K562 (cell line): ENCODE measurements around the gene IGSF3. TPM values are rescaled to one million over a fixed set of nuclear protein-coding genes. Genes with fewer than 3 reads are reported as not detected.
A peak's percentile ranks its signal among the peaks of the same experiment; 100 is the strongest.

Experiments used
- ATAC-seq: fragments of 200-7000 bp; cut with Tn5 transposase; 3 replicates; pipeline ENCODE4 v1.9.1; 2020; ENCODE audit warnings: moderate library complexity
- BruUV-seq: library from RNA; stranded (reverse); fragments of 400-500 nt; replicated peaks from 2 replicates; lab custom pipeline; 2021; lab: Mats Ljungman, UMichigan
- CTCF ChIA-PET: fragments of 300-600 bp; formaldehyde crosslinking; extraction: SDS; loops from one replicate; lab custom pipeline; 2021; ENCODE audit warnings: low intra/inter-chr PET ratio; lab: Yijun Ruan, JAX
- POLR2A ChIA-PET: fragments of 300-600, 350-650 bp; sonication (Branson Sonifier 250); formaldehyde crosslinking; extraction: SDS; loops from one replicate; lab custom pipeline; 2021; ENCODE audit warnings: antibody characterized with exemption, inconsistent platforms; lab: Yijun Ruan, JAX
- DNase-seq, 4 experiments: peaks; one replicate each; pipeline versions ENCODE4 v3.0.0 to v3.0.0-alpha.2; 2011 to 2018; ENCODE audit warnings: low spot score in 3 of 4, mixed read lengths in 3 of 4; ENCODE audit errors: extremely low read depth in 1 of 4
- FAIRE-seq: peaks from 2 replicates; lab custom pipeline; 2011; peaks lifted over from hg19 to GRCh38; lab: Jason Lieb, UNC
- H2AFZ ChIP-seq: 2 replicates; pipeline ENCODE4 v1.6.0; 2011; ENCODE audit warnings: low read depth, low read length, control low read depth, inconsistent platforms
- H3K27ac ChIP-seq: fragments of 200-600 bp; 3 replicates; pipeline ENCODE4 v1.8.0; 2011; ENCODE audit warnings: low read depth, mild to moderate bottlenecking, control low read depth, inconsistent platforms, low read length, moderate library complexity, mixed read lengths; ENCODE audit errors: extremely low read depth
- H3K27me3 ChIP-seq, 2 experiments: fragments of 300-600 bp in 1 of 2; 2 replicates in 1 of 2; 3 replicates in 1 of 2; pipeline versions ENCODE4 v1.6.0 to v1.8.0; 2011; ENCODE audit warnings: inconsistent platforms in 2 of 2, low read length in 2 of 2, mild to moderate bottlenecking in 1 of 2, mixed read lengths in 1 of 2, moderate library complexity in 1 of 2; ENCODE audit not compliant: control insufficient read depth in 2 of 2, insufficient read depth in 2 of 2
- H3K36me3 ChIP-seq: fragments of 300-600 bp; 3 replicates; pipeline ENCODE4 v1.8.0; 2011; ENCODE audit warnings: mild to moderate bottlenecking, low read length, inconsistent platforms; ENCODE audit not compliant: control insufficient read depth, insufficient read depth
- H3K4me1 ChIP-seq, 2 experiments: fragments of 200-600 bp in 1 of 2; replicated peaks in 1 of 2; 2 replicates in 1 of 2; 3 replicates in 1 of 2; pipeline versions ENCODE4 v1.5.1 to v1.8.0; 2011; ENCODE audit warnings: inconsistent platforms in 2 of 2, low read length in 2 of 2, mild to moderate bottlenecking in 1 of 2, mixed read lengths in 1 of 2, moderate library complexity in 1 of 2; ENCODE audit not compliant: control insufficient read depth in 2 of 2, insufficient read depth in 2 of 2
- H3K4me2 ChIP-seq: 2 replicates; pipeline ENCODE4 v1.6.1; 2011; ENCODE audit warnings: low read length, control low read depth, inconsistent platforms, mixed read lengths; ENCODE audit not compliant: insufficient read depth
- H3K4me3 ChIP-seq: fragments of 200-600 bp; sonication (generic), shearing (Covaris generic); 2 replicates; pipeline ENCODE4 v1.5.1; 2016; ENCODE audit warnings: control low read depth, inconsistent platforms
- H3K79me2 ChIP-seq: fragments of 200-600 bp; 3 replicates; pipeline ENCODE4 v1.8.0; 2011; ENCODE audit warnings: low read length, inconsistent platforms; ENCODE audit not compliant: control insufficient read depth, insufficient read depth
- H3K9ac ChIP-seq, 2 experiments: 2 replicates each; pipeline versions ENCODE4 v1.6.0 to v1.6.1; 2011; ENCODE audit warnings: low read depth in 2 of 2, low read length in 2 of 2, control low read depth in 1 of 2, inconsistent platforms in 1 of 2, mild to moderate bottlenecking in 1 of 2, mixed read lengths in 1 of 2; ENCODE audit not compliant: insufficient read depth in 1 of 2
- H3K9me1 ChIP-seq: one replicate; pipeline ENCODE4 v1.6.0; 2011; ENCODE audit warnings: inconsistent platforms, mild to moderate bottlenecking, low read length, moderate library complexity; ENCODE audit not compliant: control insufficient read depth, insufficient read depth
- H3K9me3 ChIP-seq: replicated peaks from 2 replicates; pipeline ENCODE4 v1.5.1; 2011; ENCODE audit warnings: low read depth, low read length, inconsistent platforms; ENCODE audit not compliant: control insufficient read depth, insufficient read depth
- H4K20me1 ChIP-seq: replicated peaks from 2 replicates; pipeline ENCODE4 v1.6.1; 2011; ENCODE audit warnings: low read length, inconsistent platforms, mixed read lengths; ENCODE audit not compliant: control insufficient read depth, insufficient read depth
- CC2D1A ChIP-seq: fragments of 450-650 bp; IDR thresholded peaks from 2 replicates; pipeline ENCODE4 v1.6.1; 2017; ENCODE audit warnings: mild to moderate bottlenecking
- DMBX1 ChIP-seq: fragments of 250-450 bp; sonication (Bioruptor Pico); IDR thresholded peaks from 2 replicates; pipeline ENCODE4 v1.8.0; 2022; ENCODE audit warnings: inconsistent platforms, mild to moderate bottlenecking, moderate library complexity, borderline replicate concordance
- EP300 ChIP-seq: IDR thresholded peaks from 2 replicates; pipeline ENCODE4 v1.6.1; 2012; ENCODE audit warnings: low read length, improper control_type of control experiment
- FIP1L1 ChIP-seq: fragments of 200-400 bp; formaldehyde crosslinking; IDR thresholded peaks from 2 replicates; pipeline ENCODE4 v1.6.1; 2018; ENCODE audit warnings: mild to moderate bottlenecking, low read depth, low read length; ENCODE audit not compliant: poor library complexity, severe bottlenecking
- KDM5B ChIP-seq: fragments of 200-600 bp; sonication (generic); IDR thresholded peaks from 2 replicates; pipeline ENCODE4 v1.6.1; 2012; ENCODE audit warnings: low read depth, mild to moderate bottlenecking, moderate library complexity, low read length, control low read depth, inconsistent platforms; ENCODE audit not compliant: insufficient replicate concordance
- RBFOX2 ChIP-seq: fragments of 200-400 bp; formaldehyde crosslinking; IDR thresholded peaks from 2 replicates; pipeline ENCODE4 v1.6.1; 2017; ENCODE audit warnings: low read depth, mild to moderate bottlenecking, low read length, moderate library complexity
- RBM25 ChIP-seq: fragments of 200-400 bp; formaldehyde crosslinking; IDR thresholded peaks from 2 replicates; pipeline ENCODE4 v1.6.1; 2018; ENCODE audit warnings: low read length, low read depth, moderate library complexity; ENCODE audit not compliant: severe bottlenecking
- TAF9B ChIP-seq: fragments of 450-650 bp; IDR thresholded peaks from 2 replicates; pipeline ENCODE4 v1.6.1; 2018; ENCODE audit warnings: mild to moderate bottlenecking; ENCODE audit not compliant: partially characterized antibody
- U2AF1 ChIP-seq: fragments of 200-400 bp; formaldehyde crosslinking; optimal IDR thresholded peaks from 2 replicates; pipeline ENCODE3; 2017; ENCODE audit warnings: mild to moderate bottlenecking, low read depth, low read length, moderate library complexity
- ZNF311 ChIP-seq: fragments of 250-450 bp; sonication (Bioruptor Pico); IDR thresholded peaks from 2 replicates; pipeline ENCODE4 v1.4.0; 2020; ENCODE audit warnings: mild to moderate bottlenecking, moderate library complexity
- ZNF511 ChIP-seq: sonication (generic); formaldehyde crosslinking; IDR thresholded peaks from 2 replicates; pipeline ENCODE4 v1.8.0; 2022; ENCODE audit warnings: mild to moderate bottlenecking, missing genetic modification reagents
- WGBS: fragments of 100-300 bp; shearing (Covaris generic); methylation state at CpG from one replicate; pipeline ENCODE4 v1.1.6; 2016; ENCODE audit warnings: low coverage, mixed read lengths; ENCODE audit not compliant: insufficient coverage; ENCODE audit errors: missing lambda C conversion rate; 5-methylcytosine and 5-hydroxymethylcytosine counted together
- in situ Hi-C: fragments of 300-500 bp; cut with MboI; formaldehyde crosslinking; loops from 4 replicates; pipeline ENCODE4 v1.15.0; 2018; ENCODE audit warnings: inconsistent platforms, mixed read lengths
- intact Hi-C: fragments of 100-400 bp; cut with micrococcal nuclease; formaldehyde crosslinking; loops from 2 replicates; pipeline ENCODE4 v1.14.2; 2022
- polyA plus RNA-seq, 8 experiments: library from polyadenylated mRNA; depleted of rRNA in 4 of 8; stranded (reverse) in 5 of 8; unstranded in 3 of 8; fragments of >200 nt; fragmentation: Nextera tagmentation in 2 of 8; fragmentation: Illumina TruSeq in 1 of 8; extraction: Ambion mirVana in 2 of 8; extraction: Trizol in 1 of 8; gene quantifications; 2 replicates each; pipeline versions ENCODE4 v1.2.1 to v1.2.3, GENCODE V29; 2011 to 2014; ENCODE audit warnings: inconsistent platforms in 1 of 8, missing spikeins in 1 of 8
- total RNA-seq, 7 experiments: library from RNA; depleted of rRNA in 6 of 7; stranded (reverse); fragments of >200 nt in 6 of 7; fragmentation: Illumina TruSeq in 2 of 7; extraction: Trizol in 2 of 7; gene quantifications; 2 replicates each; pipeline versions ENCODE4 v1.2.1 to v1.2.3, GENCODE V29; 2011 to 2021; ENCODE audit warnings: low replicate concordance in 1 of 7
- TF ChIP-seq, protein P1 (sequence below): IDR thresholded peaks from 2 replicates; pipeline ENCODE4 v1.6.1; 2011; ENCODE audit not compliant: insufficient read length; ENCODE audit errors: extremely low read depth
- TF ChIP-seq, protein P2 (sequence below): fragments of 450-650 bp; IDR thresholded peaks from 2 replicates; pipeline ENCODE4 v1.7.0; 2016; ENCODE audit warnings: borderline replicate concordance
- TF ChIP-seq, protein P3 (sequence below), 3 experiments: IDR thresholded peaks in 2 of 3; conservative IDR thresholded peaks in 1 of 3; 2 replicates each; pipeline ENCODE4 v1.5.1; 2011 to 2012; ENCODE audit warnings: low read length in 3 of 3, mild to moderate bottlenecking in 3 of 3, control low read depth in 2 of 3, improper control_type of control experiment in 1 of 3, inconsistent platforms in 1 of 3, low read depth in 1 of 3, mixed read lengths in 1 of 3, moderate library complexity in 1 of 3; ENCODE audit not compliant: insufficient read depth in 2 of 3

Gene IGSF3
- total and polyA plus RNA-seq, 9 of the 15 experiments (the other 6 are each of a cell fraction or from before 2014, with no cell fraction given): 1.1 to 15.0 (median 8.3) TPM

DNA sequence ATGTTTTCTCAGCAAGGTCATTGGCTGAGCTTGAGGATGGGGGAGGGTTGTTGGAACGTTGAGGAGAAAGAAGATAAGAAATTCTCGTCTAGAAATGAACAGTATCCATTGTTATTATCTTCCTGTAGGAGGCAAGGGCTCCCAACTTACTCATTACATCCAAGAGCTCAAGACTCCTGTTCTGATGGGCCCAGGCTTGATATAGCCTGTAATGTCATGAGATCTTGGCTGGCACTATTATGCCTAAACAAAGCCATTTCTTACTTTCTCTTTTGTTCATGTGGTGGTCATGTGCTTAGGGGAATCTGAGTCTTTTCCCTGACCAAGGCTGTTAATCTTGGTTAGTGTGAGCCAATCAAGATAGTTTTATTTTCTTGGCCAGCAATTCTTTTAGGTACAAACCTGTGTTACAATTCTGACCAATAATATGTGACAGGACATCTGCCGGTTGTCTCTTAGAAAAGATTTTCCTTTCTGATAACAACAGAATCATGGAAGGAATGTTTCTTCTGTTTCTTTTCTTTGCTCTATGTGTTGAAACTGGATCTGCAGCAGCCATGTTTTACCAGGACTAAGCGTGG, 15.2 kb upstream of the IGSF3 start (continued):
- TF ChIP-seq, protein P1, sequence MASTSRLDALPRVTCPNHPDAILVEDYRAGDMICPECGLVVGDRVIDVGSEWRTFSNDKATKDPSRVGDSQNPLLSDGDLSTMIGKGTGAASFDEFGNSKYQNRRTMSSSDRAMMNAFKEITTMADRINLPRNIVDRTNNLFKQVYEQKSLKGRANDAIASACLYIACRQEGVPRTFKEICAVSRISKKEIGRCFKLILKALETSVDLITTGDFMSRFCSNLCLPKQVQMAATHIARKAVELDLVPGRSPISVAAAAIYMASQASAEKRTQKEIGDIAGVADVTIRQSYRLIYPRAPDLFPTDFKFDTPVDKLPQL: no peak
- TF ChIP-seq KDM5B: no peak
- TF ChIP-seq, all 486 proteins: peak for 49

GRCh38 chr1:116681343-116681899, 13.9 kb upstream of the IGSF3 start:
- peaks cover 46 to 60% of the 10 kb centered on the region in 2 experiments for H3K4me1 ChIP-seq
- no peak for DNase-seq
- no peak overlapping the region for H3K4me2 ChIP-seq
- no peaks in the 10 kb centered on the region for H3K9me3 ChIP-seq
- no peak overlapping the region; the same call in 2 of the 3 replicates for H3K27ac ChIP-seq
- 0 out of 4 replicates have a peak overlapping the region, but pooled peaks of 1 of the 2 experiments have one; percentile 0 for H3K9ac ChIP-seq
- in situ Hi-C loops (no loop called here), intact Hi-C loops (loop anchor here (2.0 to 5.0 kb wide), 2 partner anchors 107 to 136 kb away; no protein-coding TSS in a partner anchor)
- BruUV-seq: no TSS peak
- no peaks in the 10 kb centered on the region for H3K9me1 ChIP-seq
- H4K20me1 ChIP-seq: no peaks in the 10 kb centered on the region
- POLR2A ChIA-PET: interaction anchor here (1.3 to 2.0 kb wide), 2 partner anchors 9 to 14 kb away, joined by 5 to 9 read pairs; partner anchors contain the start of gene IGSF3
- CTCF ChIA-PET: no interaction called here
- no peak for ATAC-seq
- 80% methylated on average over 1 of the region's 1 CpG for WGBS
- no peaks in the 10 kb centered on the region for H3K27me3 ChIP-seq
- H2AFZ ChIP-seq: peak overlapping the region; percentile 97
- no peak for FAIRE-seq
- no peaks in the 10 kb centered on the region for H3K36me3 ChIP-seq
- no peak overlapping the region for H3K4me3 ChIP-seq
- H3K79me2 ChIP-seq: no peaks in the 10 kb centered on the region
- TF ChIP-seq TAF9B (no peak), EP300 (no peak), DMBX1 (0 out of 2 replicates have a peak, but pooled peaks have one; percentile 33), RBM25 (peak; percentile 97), ZNF511 (no peak), FIP1L1 (no peak), U2AF1 (no peak), CC2D1A (no peak), ZNF311 (CRISPR knock-in tag) (0 out of 2 replicates have a peak, but pooled peaks have one; percentile 48), RBFOX2 (no peak)
- TF ChIP-seq, protein P2, sequence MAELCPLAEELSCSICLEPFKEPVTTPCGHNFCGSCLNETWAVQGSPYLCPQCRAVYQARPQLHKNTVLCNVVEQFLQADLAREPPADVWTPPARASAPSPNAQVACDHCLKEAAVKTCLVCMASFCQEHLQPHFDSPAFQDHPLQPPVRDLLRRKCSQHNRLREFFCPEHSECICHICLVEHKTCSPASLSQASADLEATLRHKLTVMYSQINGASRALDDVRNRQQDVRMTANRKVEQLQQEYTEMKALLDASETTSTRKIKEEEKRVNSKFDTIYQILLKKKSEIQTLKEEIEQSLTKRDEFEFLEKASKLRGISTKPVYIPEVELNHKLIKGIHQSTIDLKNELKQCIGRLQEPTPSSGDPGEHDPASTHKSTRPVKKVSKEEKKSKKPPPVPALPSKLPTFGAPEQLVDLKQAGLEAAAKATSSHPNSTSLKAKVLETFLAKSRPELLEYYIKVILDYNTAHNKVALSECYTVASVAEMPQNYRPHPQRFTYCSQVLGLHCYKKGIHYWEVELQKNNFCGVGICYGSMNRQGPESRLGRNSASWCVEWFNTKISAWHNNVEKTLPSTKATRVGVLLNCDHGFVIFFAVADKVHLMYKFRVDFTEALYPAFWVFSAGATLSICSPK: no peak
- TF ChIP-seq, protein P3, sequence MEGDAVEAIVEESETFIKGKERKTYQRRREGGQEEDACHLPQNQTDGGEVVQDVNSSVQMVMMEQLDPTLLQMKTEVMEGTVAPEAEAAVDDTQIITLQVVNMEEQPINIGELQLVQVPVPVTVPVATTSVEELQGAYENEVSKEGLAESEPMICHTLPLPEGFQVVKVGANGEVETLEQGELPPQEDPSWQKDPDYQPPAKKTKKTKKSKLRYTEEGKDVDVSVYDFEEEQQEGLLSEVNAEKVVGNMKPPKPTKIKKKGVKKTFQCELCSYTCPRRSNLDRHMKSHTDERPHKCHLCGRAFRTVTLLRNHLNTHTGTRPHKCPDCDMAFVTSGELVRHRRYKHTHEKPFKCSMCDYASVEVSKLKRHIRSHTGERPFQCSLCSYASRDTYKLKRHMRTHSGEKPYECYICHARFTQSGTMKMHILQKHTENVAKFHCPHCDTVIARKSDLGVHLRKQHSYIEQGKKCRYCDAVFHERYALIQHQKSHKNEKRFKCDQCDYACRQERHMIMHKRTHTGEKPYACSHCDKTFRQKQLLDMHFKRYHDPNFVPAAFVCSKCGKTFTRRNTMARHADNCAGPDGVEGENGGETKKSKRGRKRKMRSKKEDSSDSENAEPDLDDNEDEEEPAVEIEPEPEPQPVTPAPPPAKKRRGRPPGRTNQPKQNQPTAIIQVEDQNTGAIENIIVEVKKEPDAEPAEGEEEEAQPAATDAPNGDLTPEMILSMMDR (IDR thresholded peaks at IDR 0.05 in 2 of 3, conservative IDR thresholded peaks at IDR 0.05 in 1 of 3; ENCODE audit: insufficient read depth in 2 of 3, low read depth in 1 of 3, low read length in 3 of 3): peak in 1 of 3 experiments; percentile 17; a peak in 1 of 6 replicates
